Ascending aorta (tissue), 2 donors: Measurements from ENCODE around the gene ZSCAN5B. TPM values are rescaled to one million over a fixed set of nuclear protein-coding genes. Genes with fewer than 3 reads are reported as not detected.

Experiments
- DNase-seq, 2 donors: peaks; one replicate each; pipeline ENCODE4 v3.0.0-alpha.2; 2019; ENCODE audit warnings: low spot score in 2 of 2
- H3K27ac ChIP-seq, 2 donors: fragments of 200-600 bp; sonication (generic); one replicate each; pipeline ENCODE4 v1.5.1; 2016 to 2017; ENCODE audit warnings: mild to moderate bottlenecking in 1 of 2
- H3K27me3 ChIP-seq: fragments of 200-600 bp; sonication (generic); one replicate; pipeline ENCODE4 v1.5.1; 2017
- H3K36me3 ChIP-seq, 2 donors: fragments of 200-600 bp; sonication (generic); one replicate each; pipeline ENCODE4 v1.5.1; 2016
- H3K4me1 ChIP-seq, 2 donors: fragments of 200-600 bp; sonication (generic); one replicate each; pipeline ENCODE4 v1.5.1; 2016 to 2017; ENCODE audit warnings: mild to moderate bottlenecking in 1 of 2
- H3K4me3 ChIP-seq, 2 donors: fragments of 200-600 bp; sonication (generic); one replicate each; pipeline ENCODE4 v1.5.1; 2016 to 2017; ENCODE audit warnings: mild to moderate bottlenecking in 1 of 2
- H3K9me3 ChIP-seq, 2 donors: fragments of 200-600 bp; sonication (generic); one replicate each; pipeline ENCODE4 v1.5.1; 2016
- CTCF ChIP-seq, 3 experiments: fragments of 200-600 bp in 2 of 3; fragments of 450-650 bp in 1 of 3; sonication (generic) in 2 of 3; IDR thresholded peaks; one replicate each; pipeline ENCODE4 v1.5.1; 2016 to 2019; ENCODE audit warnings: antibody characterized with exemption in 3 of 3, mild to moderate bottlenecking in 1 of 3, moderate library complexity in 1 of 3
- intact Hi-C: fragments of 100-400 bp; cut with DNase I; formaldehyde crosslinking; loops from one replicate; pipeline ENCODE4 v1.15.1; 2023
- total RNA-seq: library from RNA; depleted of rRNA; stranded (reverse); fragments of >200 nt; gene quantifications from one replicate; pipeline ENCODE4 v1.1.0, GENCODE V29; 2016

Gene ZSCAN5B
- total RNA-seq, 1 donor from 2014 or later, result not detected

GRCh38 chr19:56142897-56143434 lies 54.6 kb downstream of the ZSCAN5B start:
- Histone ChIP-seq H3K27me3 (no peaks in the 10 kb centered on the region), H3K4me1 (peaks cover 0 to 15% of the 10 kb centered on the region in 2 donors), H3K27ac (peak overlapping the region in 1 of 2 donors; percentile 82), H3K9me3 (no peaks in the 10 kb centered on the region), H3K36me3 (peaks cover 11 to 20% of the 10 kb centered on the region in 2 donors), H3K4me3 (no peak overlapping the region)
- DNase-seq, result no peak
- intact Hi-C loops, result loop anchor here (5.0 to 10.0 kb wide), 3 partner anchors 694 to 1099 kb away; partner anchors contain the start of genes PPP1R12C and ZNF805
- no peak for TF ChIP-seq CTCF (IDR thresholded peaks at IDR 0.05)

GRCh38 chr19:56142087-56142787 lies 55.3 kb downstream of the ZSCAN5B start:
- no peak for TF ChIP-seq CTCF (IDR thresholded peaks at IDR 0.05)
- Histone ChIP-seq H3K4me1 (peaks cover 0 to 15% of the 10 kb centered on the region in 2 donors), H3K27ac (peak overlapping the region; percentile 82 to 93), H3K27me3 (no peaks in the 10 kb centered on the region), H3K4me3 (peak overlapping the region; percentile 61 to 82), H3K36me3 (peaks cover 8 to 13% of the 10 kb centered on the region in 2 donors), H3K9me3 (no peaks in the 10 kb centered on the region)
- DNase-seq, result no peak
- intact Hi-C loops, result loop anchor here (5.0 to 10.0 kb wide), 3 partner anchors 695 to 1100 kb away; partner anchors contain the start of genes PPP1R12C and ZNF805

GRCh38 chr19:56141417-56141993 lies 56.1 kb downstream of the ZSCAN5B start:
- peaks cover 0 to 15% of the 10 kb centered on the region in 2 donors for H3K4me1 ChIP-seq
- intact Hi-C loops, result loop anchor here (1.0 to 10.0 kb wide), 6 partner anchors 36 to 1101 kb away; partner anchors contain the start of genes PPP1R12C, ZNF582, ZNF805 and ZSCAN5A
- TF ChIP-seq CTCF (IDR thresholded peaks at IDR 0.05), result no peak
- DNase-seq, result peak in 1 of 2 donors; percentile 69
- no peaks in the 10 kb centered on the region for H3K9me3 ChIP-seq
- H3K36me3 ChIP-seq, result peaks cover under 1 to 5% of the 10 kb centered on the region in 2 donors
- H3K27ac ChIP-seq, result peak overlapping the region; percentile 82 to 93
- peak overlapping the region; percentile 61 to 82 for H3K4me3 ChIP-seq
- H3K27me3 ChIP-seq, result no peaks in the 10 kb centered on the region

- Histone ChIP-seq H3K27me3 (no peaks in the 10 kb centered on the region), H3K4me1 (peaks cover 0 to 15% of the 10 kb centered on the region in 2 donors), H3K4me3 (peak within 1 kb of the TSS; percentile 61 to 82), H3K9me3 (no peaks in the 10 kb centered on the region), H3K27ac (peak within 1 kb of the TSS; percentile 82 to 93), H3K36me3 (no peaks in the 10 kb centered on the region)
- TF ChIP-seq CTCF (IDR thresholded peaks at IDR 0.05), result no peak
- intact Hi-C loops, result loop anchor here (1.0 to 10.0 kb wide), 7 partner anchors 19 to 1102 kb away; partner anchors contain the start of genes PPP1R12C, ZNF582, ZNF787 and ZNF805
- DNase-seq, result peak; percentile 98 to 99
Measured at GRCh38 chr19:56140583-56141416, 56.8 kb downstream of the ZSCAN5B start, which contains the start of gene ZNF444. TSS of gene ZNF444 (plus strand) at chr19:56141287. CDS start at chr19:56146912, 5,625 bp downstream.
